Tibial nerve (tissue), 4 donors: ENCODE data around the gene ZFYVE28.

Experiments
- EP300 ChIP-seq, 2 donors: sonication (generic); formaldehyde crosslinking; IDR thresholded peaks; one replicate each; pipeline ENCODE4 v1.6.1; 2017; ENCODE audit warnings: antibody characterized with exemption in 2 of 2, mild to moderate bottlenecking in 1 of 2
- POLR2A ChIP-seq, 2 donors: fragments of 450-650 bp; IDR thresholded peaks; one replicate each; pipeline ENCODE4 v1.6.1; 2017; ENCODE audit warnings: antibody characterized with exemption in 2 of 2, mild to moderate bottlenecking in 2 of 2, moderate library complexity in 2 of 2
- TF ChIP-seq, protein P1 (sequence below), 5 experiments: fragments of 200-600 bp in 3 of 5; fragments of 450-650 bp in 2 of 5; sonication (generic) in 3 of 5; IDR thresholded peaks; one replicate each; pipeline ENCODE4 v1.5.1; 2016 to 2019; ENCODE audit warnings: antibody characterized with exemption in 5 of 5, mild to moderate bottlenecking in 3 of 5, moderate library complexity in 2 of 5

DNA sequence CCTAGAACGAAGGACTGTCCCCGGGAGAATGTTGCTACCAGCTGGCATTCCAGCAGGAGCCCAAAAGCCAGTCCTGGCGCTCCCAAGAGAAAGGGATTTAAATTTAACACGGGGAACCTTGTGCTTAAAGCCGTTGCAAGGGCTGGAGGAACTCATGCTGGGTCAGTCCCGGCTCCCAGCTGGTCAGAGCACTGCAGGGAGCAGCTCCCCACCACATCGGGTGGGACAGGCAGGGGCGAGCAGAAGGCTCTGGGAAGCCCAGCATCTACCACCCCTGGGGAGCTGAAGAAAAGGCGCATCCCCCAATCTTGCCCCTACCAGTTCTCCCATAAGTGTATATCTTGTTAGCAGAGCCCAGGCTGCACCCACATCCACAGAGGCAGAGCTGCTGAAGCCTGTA lies 16.0 kb upstream of the ZFYVE28 start:
- TF ChIP-seq, protein P1, sequence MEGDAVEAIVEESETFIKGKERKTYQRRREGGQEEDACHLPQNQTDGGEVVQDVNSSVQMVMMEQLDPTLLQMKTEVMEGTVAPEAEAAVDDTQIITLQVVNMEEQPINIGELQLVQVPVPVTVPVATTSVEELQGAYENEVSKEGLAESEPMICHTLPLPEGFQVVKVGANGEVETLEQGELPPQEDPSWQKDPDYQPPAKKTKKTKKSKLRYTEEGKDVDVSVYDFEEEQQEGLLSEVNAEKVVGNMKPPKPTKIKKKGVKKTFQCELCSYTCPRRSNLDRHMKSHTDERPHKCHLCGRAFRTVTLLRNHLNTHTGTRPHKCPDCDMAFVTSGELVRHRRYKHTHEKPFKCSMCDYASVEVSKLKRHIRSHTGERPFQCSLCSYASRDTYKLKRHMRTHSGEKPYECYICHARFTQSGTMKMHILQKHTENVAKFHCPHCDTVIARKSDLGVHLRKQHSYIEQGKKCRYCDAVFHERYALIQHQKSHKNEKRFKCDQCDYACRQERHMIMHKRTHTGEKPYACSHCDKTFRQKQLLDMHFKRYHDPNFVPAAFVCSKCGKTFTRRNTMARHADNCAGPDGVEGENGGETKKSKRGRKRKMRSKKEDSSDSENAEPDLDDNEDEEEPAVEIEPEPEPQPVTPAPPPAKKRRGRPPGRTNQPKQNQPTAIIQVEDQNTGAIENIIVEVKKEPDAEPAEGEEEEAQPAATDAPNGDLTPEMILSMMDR (IDR thresholded peaks at IDR 0.05) = no peak
- TF ChIP-seq POLR2A (IDR thresholded peaks at IDR 0.05) (no peak), EP300 (IDR thresholded peaks at IDR 0.05) (no peak)
